GM12875 (cell line): ENCODE results near the gene GAB1.

Source experiments
- H3K4me3 ChIP-seq: one replicate; pipeline ENCODE4 v1.5.1; 2011; ENCODE audit warnings: low read depth, low read length, control low read depth
- TF ChIP-seq, protein P1 (sequence below): IDR thresholded peaks from 2 replicates; pipeline ENCODE4 v1.5.1; 2011; ENCODE audit warnings: low read depth, mild to moderate bottlenecking, control low read depth, inconsistent platforms, low read length, moderate library complexity, borderline replicate concordance; ENCODE audit not compliant: insufficient read depth

GAB1 gene

GRCh38 chr4:143336781-143337599 is at the start of gene GAB1:
GAB1 (plus strand) TSS chr4:143336876; CDS start chr4:143337189, 313 bp downstream.
- TF ChIP-seq, protein P1, sequence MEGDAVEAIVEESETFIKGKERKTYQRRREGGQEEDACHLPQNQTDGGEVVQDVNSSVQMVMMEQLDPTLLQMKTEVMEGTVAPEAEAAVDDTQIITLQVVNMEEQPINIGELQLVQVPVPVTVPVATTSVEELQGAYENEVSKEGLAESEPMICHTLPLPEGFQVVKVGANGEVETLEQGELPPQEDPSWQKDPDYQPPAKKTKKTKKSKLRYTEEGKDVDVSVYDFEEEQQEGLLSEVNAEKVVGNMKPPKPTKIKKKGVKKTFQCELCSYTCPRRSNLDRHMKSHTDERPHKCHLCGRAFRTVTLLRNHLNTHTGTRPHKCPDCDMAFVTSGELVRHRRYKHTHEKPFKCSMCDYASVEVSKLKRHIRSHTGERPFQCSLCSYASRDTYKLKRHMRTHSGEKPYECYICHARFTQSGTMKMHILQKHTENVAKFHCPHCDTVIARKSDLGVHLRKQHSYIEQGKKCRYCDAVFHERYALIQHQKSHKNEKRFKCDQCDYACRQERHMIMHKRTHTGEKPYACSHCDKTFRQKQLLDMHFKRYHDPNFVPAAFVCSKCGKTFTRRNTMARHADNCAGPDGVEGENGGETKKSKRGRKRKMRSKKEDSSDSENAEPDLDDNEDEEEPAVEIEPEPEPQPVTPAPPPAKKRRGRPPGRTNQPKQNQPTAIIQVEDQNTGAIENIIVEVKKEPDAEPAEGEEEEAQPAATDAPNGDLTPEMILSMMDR = 0 out of 2 replicates have a peak, but pooled peaks have one; percentile 7
- H3K4me3 ChIP-seq = peak within 1 kb of the TSS; percentile 93

GRCh38 chr4:143287572-143287923 is 49.1 kb upstream of the GAB1 start:
- TF ChIP-seq, protein P1 = no peak

GRCh38 chr4:143288171-143288570 is 48.5 kb upstream of the GAB1 start:
- no peak overlapping the region for H3K4me3 ChIP-seq
- TF ChIP-seq, protein P1 = no peak

More at GRCh38 chr4:143287572-143287923, 49.1 kb upstream of the GAB1 start:
- H3K4me3 ChIP-seq = no peak overlapping the region

- TF ChIP-seq, protein P1 = no peak
- H3K4me3 ChIP-seq = no peak overlapping the region
Measured at GRCh38 chr4:143289370-143289769, 47.3 kb upstream of the GAB1 start.

GRCh38 chr4:143291314-143291713 is 45.4 kb upstream of the GAB1 start:
- TF ChIP-seq, protein P1 = no peak
- no peak overlapping the region for H3K4me3 ChIP-seq

DNA sequence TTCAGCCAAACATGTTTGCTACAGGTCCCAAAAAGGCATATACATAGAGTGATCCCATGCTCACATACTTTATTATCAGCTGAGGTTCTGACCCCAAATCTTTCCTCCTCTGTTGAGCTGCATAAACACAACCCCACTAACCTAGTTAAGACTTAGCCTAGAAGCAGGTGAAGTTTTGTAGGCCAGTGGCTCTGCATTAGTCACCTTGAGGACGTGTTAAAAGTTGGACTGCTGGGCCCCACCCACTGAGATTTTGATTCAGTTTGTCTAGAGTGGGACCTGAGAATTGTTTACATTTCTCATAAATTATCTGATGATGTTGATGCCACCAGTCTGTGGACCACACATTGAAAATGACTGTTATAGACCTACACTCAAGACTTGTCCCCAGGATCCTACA is 43.8 kb upstream of the GAB1 start:
- TF ChIP-seq, protein P1 = no peak
- H3K4me3 ChIP-seq = no peak overlapping the region

DNA sequence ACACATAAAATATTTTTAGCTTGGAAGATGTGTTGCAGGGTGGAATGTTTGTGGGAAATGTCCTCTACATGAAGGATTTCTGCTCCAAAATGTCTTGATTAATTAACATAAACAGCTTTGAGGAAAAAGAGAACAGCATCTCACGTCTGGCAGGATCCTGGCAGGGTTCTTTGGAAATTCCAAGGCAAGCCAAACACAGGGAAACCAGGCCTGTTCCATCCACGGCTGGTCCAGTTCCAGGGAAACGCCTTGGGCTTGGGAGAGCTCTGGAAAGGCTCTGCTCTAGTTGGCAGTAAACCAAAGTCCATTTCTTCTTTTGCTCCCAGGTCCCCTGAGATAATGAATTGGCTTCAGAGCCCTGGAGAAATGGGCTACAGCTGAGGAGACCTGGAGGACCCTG is 42.4 kb upstream of the GAB1 start:
- H3K4me3 ChIP-seq = no peak overlapping the region

More for the DNA sequence above, 42.4 kb upstream of the GAB1 start:
- TF ChIP-seq, protein P1 = no peak
